Epithelial cell of umbilical artery (primary cell): ENCODE results near the gene KRTAP4-12. TPM values are rescaled to one million over a fixed set of nuclear protein-coding genes. Genes with fewer than 3 reads are reported as not detected.

ENCODE experiments used
- total RNA-seq: library from RNA; depleted of rRNA; stranded (reverse); fragments of >200 nt; gene quantifications from 2 replicates; pipeline ENCODE4 v1.2.3, GENCODE V29; 2014

Gene KRTAP4-12
- total RNA-seq: not detected in 2 replicates

GRCh38 chr17:41123991-41124371 lies at the start of gene KRTAP4-12:
Gene KRTAP4-12, minus strand, starts transcription at chr17:41124182. Its CDS starts 60 bp downstream, at chr17:41124122.

GRCh38 chr17:41168121-41168520 lies 44.1 kb upstream of the KRTAP4-12 start, which contains the start of gene KRTAP4-3:
Gene KRTAP4-3, minus strand, starts transcription at chr17:41168221. Its CDS starts 49 bp downstream, at chr17:41168172.

GRCh38 chr17:41160648-41161047 lies 36.7 kb upstream of the KRTAP4-12 start, which contains the start of gene KRTAP4-4:
Gene KRTAP4-4, minus strand, starts transcription at chr17:41160748. Its CDS starts 57 bp downstream, at chr17:41160691.

GRCh38 chr17:41149652-41149985 lies 25.6 kb upstream of the KRTAP4-12 start, which contains the start of gene KRTAP4-5:
Gene KRTAP4-5, minus strand, starts transcription at chr17:41149825. Its CDS starts 58 bp downstream, at chr17:41149767.

GRCh38 chr17:41140360-41141131 lies 16.6 kb upstream of the KRTAP4-12 start, which contains the start of gene KRTAP4-6:
Gene KRTAP4-6, minus strand, starts transcription at chr17:41140544. Its CDS starts 57 bp downstream, at chr17:41140487.

GRCh38 chr17:41117846-41118386 lies 6.1 kb downstream of the KRTAP4-12 start, which contains the start of gene KRTAP4-11:
Gene KRTAP4-11, minus strand, starts transcription at chr17:41118373. Its CDS starts 58 bp downstream, at chr17:41118315.

GRCh38 chr17:41105347-41105746 lies 18.6 kb downstream of the KRTAP4-12 start, which contains the start of gene KRTAP4-9:
Gene KRTAP4-9, plus strand, starts transcription at chr17:41105389. Its CDS starts 0 bp downstream, at chr17:41105389.

GRCh38 chr17:41101586-41102259 lies 22.3 kb downstream of the KRTAP4-12 start, which contains the start of gene KRTAP4-16:
Gene KRTAP4-16, minus strand, starts transcription at chr17:41102209. Its CDS starts 0 bp downstream, at chr17:41102209.

GRCh38 chr17:41098042-41098441 lies 25.9 kb downstream of the KRTAP4-12 start, which contains the start of gene KRTAP4-8:
Gene KRTAP4-8, minus strand, starts transcription at chr17:41098142. Its CDS starts 58 bp downstream, at chr17:41098084.

GRCh38 chr17:41084100-41084856 lies 39.7 kb downstream of the KRTAP4-12 start, which contains the start of gene KRTAP4-7:
Gene KRTAP4-7, plus strand, starts transcription at chr17:41084150. Its CDS starts 57 bp downstream, at chr17:41084207.

Other genes with a start within 250 kb of the KRTAP4-12 start
- gene KRT20, start 238.9 kb downstream of the KRTAP4-12 start, total RNA-seq: not detected in 2 replicates
- not detected in 2 replicates for gene KRT23, start 186.5 kb downstream of the KRTAP4-12 start, total RNA-seq
- gene KRT39, start 157.2 kb downstream of the KRTAP4-12 start, total RNA-seq: not detected in 2 replicates
- not detected in 2 replicates for gene KRT40, start 139.9 kb downstream of the KRTAP4-12 start, total RNA-seq
- gene KRTAP3-3, start 130.0 kb downstream of the KRTAP4-12 start, total RNA-seq: not detected in 2 replicates
- not detected in 2 replicates for gene KRTAP3-2, start 124.3 kb downstream of the KRTAP4-12 start, total RNA-seq
- not detected in 2 replicates for gene KRTAP3-1, start 115.1 kb downstream of the KRTAP4-12 start, total RNA-seq
- under 0.01 and 0.46 TPM in 2 replicates for gene KRTAP1-5, start 97.0 kb downstream of the KRTAP4-12 start, total RNA-seq
- not detected in 2 replicates for gene KRTAP1-4, start 94.0 kb downstream of the KRTAP4-12 start, total RNA-seq
- not detected in 2 replicates for gene KRTAP1-3, start 89.3 kb downstream of the KRTAP4-12 start, total RNA-seq
- gene KRTAP1-1, start 82.7 kb downstream of the KRTAP4-12 start, total RNA-seq: not detected in 2 replicates
- not detected in 2 replicates for gene KRTAP2-1, start 76.9 kb downstream of the KRTAP4-12 start, total RNA-seq
- not detected in 2 replicates for gene KRTAP2-2, start 69.0 kb downstream of the KRTAP4-12 start, total RNA-seq
- gene KRTAP2-3, start 64.1 kb downstream of the KRTAP4-12 start, total RNA-seq: not detected in 2 replicates
- not detected in 2 replicates for gene KRTAP2-4, start 58.3 kb downstream of the KRTAP4-12 start, total RNA-seq
- gene KRTAP4-7, start 40.0 kb downstream of the KRTAP4-12 start, total RNA-seq: not detected in 2 replicates
- not detected in 2 replicates for gene KRTAP4-8, start 26.0 kb downstream of the KRTAP4-12 start, total RNA-seq
- gene KRTAP4-16, start 22.0 kb downstream of the KRTAP4-12 start, total RNA-seq: not detected in 2 replicates
- not detected in 2 replicates for gene KRTAP4-9, start 18.8 kb downstream of the KRTAP4-12 start, total RNA-seq
- not detected in 2 replicates for gene KRTAP4-11, start 5.8 kb downstream of the KRTAP4-12 start, total RNA-seq
- not detected in 2 replicates for gene KRTAP4-6, start 16.4 kb upstream of the KRTAP4-12 start, total RNA-seq
- not detected in 2 replicates for gene KRTAP4-5, start 25.6 kb upstream of the KRTAP4-12 start, total RNA-seq
- not detected in 2 replicates for gene KRTAP4-4, start 36.6 kb upstream of the KRTAP4-12 start, total RNA-seq
- not detected in 2 replicates for gene KRTAP4-3, start 44.0 kb upstream of the KRTAP4-12 start, total RNA-seq
- gene KRTAP4-2, start 54.0 kb upstream of the KRTAP4-12 start, total RNA-seq: not detected in 2 replicates
- not detected in 2 replicates for gene KRTAP4-1, start 60.7 kb upstream of the KRTAP4-12 start, total RNA-seq
- not detected in 2 replicates for gene KRTAP9-1, start 65.7 kb upstream of the KRTAP4-12 start, total RNA-seq
- gene KRTAP9-2, start 102.5 kb upstream of the KRTAP4-12 start, total RNA-seq: not detected in 2 replicates
- gene KRTAP9-3, start 108.3 kb upstream of the KRTAP4-12 start, total RNA-seq: not detected in 2 replicates
- gene KRTAP9-8, start 113.8 kb upstream of the KRTAP4-12 start, total RNA-seq: not detected in 2 replicates
- gene KRTAP9-4, start 125.5 kb upstream of the KRTAP4-12 start, total RNA-seq: not detected in 2 replicates
- not detected in 2 replicates for gene KRTAP9-9, start 131.2 kb upstream of the KRTAP4-12 start, total RNA-seq
- gene KRTAP9-6, start 141.2 kb upstream of the KRTAP4-12 start, total RNA-seq: not detected in 2 replicates
- gene KRTAP9-7, start 151.5 kb upstream of the KRTAP4-12 start, total RNA-seq: not detected in 2 replicates
- gene KRTAP29-1, start 178.7 kb upstream of the KRTAP4-12 start, total RNA-seq: not detected in 2 replicates
- not detected in 2 replicates for gene KRTAP16-1, start 185.1 kb upstream of the KRTAP4-12 start, total RNA-seq
- not detected in 2 replicates for gene KRTAP17-1, start 191.5 kb upstream of the KRTAP4-12 start, total RNA-seq
- not detected in 2 replicates for gene KRT33A, start 226.6 kb upstream of the KRTAP4-12 start, total RNA-seq
- gene KRT33B, start 245.6 kb upstream of the KRTAP4-12 start, total RNA-seq: not detected in 2 replicates